Neural cell (in vitro differentiated cells): Measurements from ENCODE around the gene ORC3. TPM values are rescaled to one million over a fixed set of nuclear protein-coding genes. Genes with fewer than 3 reads are reported as not detected.

Experiments used
- H2AFZ ChIP-seq: fragments of 200-600, 300-800 bp; sonication (generic), shearing (Covaris generic); 2 replicates; pipeline ENCODE4 v1.6.0; 2014; ENCODE audit warnings: low read depth, mild to moderate bottlenecking, antibody characterized with exemption, low read length, moderate library complexity
- H3F3A ChIP-seq: fragments of 200-600 bp; shearing (Covaris generic); 2 replicates; pipeline ENCODE4 v1.6.1; 2016; ENCODE audit warnings: mild to moderate bottlenecking, moderate library complexity, mixed read lengths, antibody characterized with exemption, low read length; ENCODE audit not compliant: insufficient read depth, poor library complexity, severe bottlenecking
- H3K27ac ChIP-seq: fragments of 200-600, 300-800 bp; sonication (generic), shearing (Covaris generic); 2 replicates; pipeline ENCODE4 v1.5.1; 2014; ENCODE audit warnings: mild to moderate bottlenecking, low read length, moderate library complexity
- H3K27me3 ChIP-seq: fragments of 300-800, 200-600 bp; sonication (generic), shearing (Covaris generic); 2 replicates; pipeline ENCODE4 v1.6.0; 2014; ENCODE audit warnings: mild to moderate bottlenecking, low read depth, low read length, moderate library complexity; ENCODE audit not compliant: insufficient read depth
- H3K36me3 ChIP-seq: fragments of 300-800, 200-600 bp; sonication (generic), shearing (Covaris generic); 2 replicates; pipeline ENCODE4 v1.5.1; 2014; ENCODE audit warnings: mild to moderate bottlenecking, antibody characterized with exemption, low read length, moderate library complexity; ENCODE audit not compliant: insufficient read depth
- H3K4me2 ChIP-seq: fragments of 300-800, 200-600 bp; sonication (generic), shearing (Covaris generic); 2 replicates; pipeline ENCODE4 v1.6.0; 2014; ENCODE audit warnings: mild to moderate bottlenecking, low read length
- H3K4me3 ChIP-seq: fragments of 300-800, 200-600 bp; sonication (generic), shearing (Covaris generic); 2 replicates; pipeline ENCODE4 v1.5.1; 2014; ENCODE audit warnings: mild to moderate bottlenecking, low read length, moderate library complexity
- H3K79me2 ChIP-seq: fragments of 200-600 bp; shearing (Covaris generic); replicated peaks from 2 replicates; pipeline ENCODE4 v1.6.0; 2014; ENCODE audit warnings: mild to moderate bottlenecking, low read length, moderate library complexity; ENCODE audit not compliant: insufficient read depth
- H3K9ac ChIP-seq: fragments of 300-800, 200-600 bp; sonication (generic), shearing (Covaris generic); 2 replicates; pipeline ENCODE4 v1.6.1; 2016; ENCODE audit warnings: mild to moderate bottlenecking, low read length, mixed read lengths
- H3K9me2 ChIP-seq: fragments of 200-600 bp; shearing (Covaris generic); 2 replicates; pipeline ENCODE4 v1.6.1; 2016; ENCODE audit warnings: mild to moderate bottlenecking, low read length, mixed read lengths; ENCODE audit not compliant: insufficient read depth
- H3K9me3 ChIP-seq: fragments of 200-600, 300-800 bp; sonication (generic), shearing (Covaris generic); 2 replicates; pipeline ENCODE4 v1.6.1; 2016; ENCODE audit warnings: mild to moderate bottlenecking, mixed run types, low read length, moderate library complexity, mixed read lengths
- H4K20me1 ChIP-seq: fragments of 200-600 bp; shearing (Covaris generic); 2 replicates; pipeline ENCODE4 v1.6.1; 2016; ENCODE audit warnings: mild to moderate bottlenecking, mixed run types; ENCODE audit not compliant: insufficient read depth
- CTCF ChIP-seq: fragments of 450-650 bp; IDR thresholded peaks from 2 replicates; pipeline ENCODE4 v1.5.1; 2014; ENCODE audit warnings: antibody characterized with exemption, mild to moderate bottlenecking, moderate library complexity; ENCODE audit not compliant: poor library complexity, severe bottlenecking
- EP300 ChIP-seq: fragments of 450-650 bp; conservative IDR thresholded peaks from 2 replicates; pipeline ENCODE4 v1.6.1; 2014; ENCODE audit warnings: antibody characterized with exemption, mild to moderate bottlenecking, moderate library complexity; ENCODE audit not compliant: poor library complexity, severe bottlenecking
- EZH2 ChIP-seq: fragments of 200-600, 300-800 bp; shearing (Covaris generic), sonication (generic); IDR thresholded peaks from 2 replicates; pipeline ENCODE4 v1.6.1; 2014; ENCODE audit warnings: antibody characterized with exemption, low read length, borderline replicate concordance, mild to moderate bottlenecking; ENCODE audit not compliant: insufficient read depth, poor library complexity, severe bottlenecking
- MXI1 ChIP-seq: fragments of 450-650 bp; conservative IDR thresholded peaks from 2 replicates; pipeline ENCODE4 v1.6.1; 2014; ENCODE audit warnings: antibody characterized with exemption, mild to moderate bottlenecking; ENCODE audit not compliant: poor library complexity, severe bottlenecking
- POLR2AphosphoS5 ChIP-seq: IDR thresholded peaks from 2 replicates; pipeline ENCODE4 v1.6.1; 2012
- RAD21 ChIP-seq: fragments of 450-650 bp; conservative IDR thresholded peaks from 2 replicates; pipeline ENCODE4 v1.6.1; 2014; ENCODE audit warnings: antibody characterized with exemption, mild to moderate bottlenecking, moderate library complexity
- REST ChIP-seq: IDR thresholded peaks from 2 replicates; pipeline ENCODE4 v1.6.1; 2012; ENCODE audit warnings: borderline replicate concordance
- SMC3 ChIP-seq: fragments of 450-650 bp; conservative IDR thresholded peaks from 2 replicates; pipeline ENCODE4 v1.6.1; 2014; ENCODE audit warnings: antibody characterized with exemption, mild to moderate bottlenecking, moderate library complexity; ENCODE audit not compliant: poor library complexity
- TAF1 ChIP-seq: IDR thresholded peaks from 2 replicates; pipeline ENCODE4 v1.6.1; 2012; ENCODE audit warnings: low read depth
- polyA plus RNA-seq: library from polyadenylated mRNA; depleted of rRNA; stranded (reverse); fragments of >200 nt; gene quantifications from 2 replicates; pipeline ENCODE4 v1.2.3, GENCODE V29; 2014

The ORC3 gene
- polyA plus RNA-seq, 1 donor from 2014 or later: 43.7 TPM

GRCh38 chr6:87572021-87572420, 17.9 kb upstream of the ORC3 start:
- H3K4me2 ChIP-seq: no peak overlapping the region
- H3K9me2 ChIP-seq: no peaks in the 10 kb centered on the region
- no peak overlapping the region for H3K9ac ChIP-seq
- H3F3A ChIP-seq: no peaks in the 10 kb centered on the region
- TF ChIP-seq EP300 (no peak), RAD21 (no peak), MXI1 (no peak), TAF1 (no peak), POLR2AphosphoS5 (no peak), EZH2 (no peak), CTCF (no peak), SMC3 (no peak), REST (no peak)
- no peak overlapping the region for H3K27ac ChIP-seq
- H2AFZ ChIP-seq: no peak overlapping the region
- no peaks in the 10 kb centered on the region for H3K36me3 ChIP-seq
- no peak overlapping the region for H3K4me3 ChIP-seq
- H3K9me3 ChIP-seq: no peaks in the 10 kb centered on the region
- no peaks in the 10 kb centered on the region for H4K20me1 ChIP-seq
- no peaks in the 10 kb centered on the region for H3K27me3 ChIP-seq
- peaks cover 25% of the 10 kb centered on the region for H3K79me2 ChIP-seq

- H3K9ac ChIP-seq: no peak overlapping the region
- H3K9me2 ChIP-seq: no peaks in the 10 kb centered on the region
- TF ChIP-seq RAD21: no peak
- TF ChIP-seq EZH2: no peak
- TF ChIP-seq POLR2AphosphoS5: no peak
- TF ChIP-seq EP300: no peak
- TF ChIP-seq REST: no peak
- TF ChIP-seq SMC3: no peak
- no peak for TF ChIP-seq TAF1
- no peak for TF ChIP-seq CTCF
- no peak for TF ChIP-seq MXI1
- H3K9me3 ChIP-seq: no peaks in the 10 kb centered on the region
- H3K27ac ChIP-seq: no peak overlapping the region
- H3K27me3 ChIP-seq: no peaks in the 10 kb centered on the region
- H4K20me1 ChIP-seq: no peaks in the 10 kb centered on the region
- H2AFZ ChIP-seq: no peak overlapping the region
- H3F3A ChIP-seq: no peaks in the 10 kb centered on the region
- H3K4me2 ChIP-seq: no peak overlapping the region
- H3K4me3 ChIP-seq: no peak overlapping the region
- peaks cover 27% of the 10 kb centered on the region for H3K79me2 ChIP-seq
- no peaks in the 10 kb centered on the region for H3K36me3 ChIP-seq
These were observed 17.1 kb upstream of the ORC3 start for GRCh38 chr6:87572883-87573282.
